ENCODE data around the gene SMOC2.
"Not testable (repeated sequence)": the region's sequence is repeated elsewhere in the genome, so short reads cannot be mapped to it uniquely, and the experiment has no call there.

The SMOC2 gene

DNA sequence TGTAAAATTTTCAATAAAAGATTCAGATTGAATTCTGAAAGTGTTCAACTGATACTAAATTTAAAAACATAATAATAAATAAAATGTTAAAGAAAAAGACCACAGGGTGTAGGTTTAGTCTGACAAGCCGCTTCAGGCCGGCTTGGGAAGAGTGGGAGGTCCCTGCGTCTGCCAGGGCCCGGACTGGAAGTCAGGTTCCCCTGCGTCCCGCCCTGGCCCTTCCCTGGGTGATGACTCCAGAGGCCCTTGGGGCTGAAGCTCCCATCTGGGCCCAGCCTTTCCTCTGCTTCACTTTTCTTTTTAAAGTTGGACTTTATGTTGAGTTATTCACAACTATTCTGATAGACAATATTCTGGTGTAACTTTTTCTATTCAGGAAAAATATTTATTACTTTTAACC, 93.3 kb downstream of the SMOC2 start:
- no peak for DNase-seq (ENCODE audit: low read depth)
- TF ChIP-seq CTCF (IDR thresholded peaks at IDR 0.05; ENCODE audit: insufficient read depth, low read depth, low read length, missing control alignments), result no peak
- H3K4me3 ChIP-seq (ENCODE audit: low read depth, low read length), result no peak overlapping the region

- no peak overlapping the region for H3K4me3 ChIP-seq (ENCODE audit: low read depth, low read length)
Observed at GRCh38 chr6:168535711-168536110, 94.7 kb downstream of the SMOC2 start.

GRCh38 chr6:168536196-168536595, 95.2 kb downstream of the SMOC2 start:
- no peak for TF ChIP-seq CTCF (IDR thresholded peaks at IDR 0.05; ENCODE audit: insufficient read depth, low read depth, low read length, missing control alignments)
- DNase-seq (ENCODE audit: low read depth), result no peak
- no peak overlapping the region for H3K4me3 ChIP-seq (ENCODE audit: low read depth, low read length)

More at GRCh38 chr6:168535711-168536110, 94.7 kb downstream of the SMOC2 start:
- TF ChIP-seq CTCF (IDR thresholded peaks at IDR 0.05; ENCODE audit: insufficient read depth, low read depth, low read length, missing control alignments), result no peak
- DNase-seq (ENCODE audit: low read depth), result no peak

DNA sequence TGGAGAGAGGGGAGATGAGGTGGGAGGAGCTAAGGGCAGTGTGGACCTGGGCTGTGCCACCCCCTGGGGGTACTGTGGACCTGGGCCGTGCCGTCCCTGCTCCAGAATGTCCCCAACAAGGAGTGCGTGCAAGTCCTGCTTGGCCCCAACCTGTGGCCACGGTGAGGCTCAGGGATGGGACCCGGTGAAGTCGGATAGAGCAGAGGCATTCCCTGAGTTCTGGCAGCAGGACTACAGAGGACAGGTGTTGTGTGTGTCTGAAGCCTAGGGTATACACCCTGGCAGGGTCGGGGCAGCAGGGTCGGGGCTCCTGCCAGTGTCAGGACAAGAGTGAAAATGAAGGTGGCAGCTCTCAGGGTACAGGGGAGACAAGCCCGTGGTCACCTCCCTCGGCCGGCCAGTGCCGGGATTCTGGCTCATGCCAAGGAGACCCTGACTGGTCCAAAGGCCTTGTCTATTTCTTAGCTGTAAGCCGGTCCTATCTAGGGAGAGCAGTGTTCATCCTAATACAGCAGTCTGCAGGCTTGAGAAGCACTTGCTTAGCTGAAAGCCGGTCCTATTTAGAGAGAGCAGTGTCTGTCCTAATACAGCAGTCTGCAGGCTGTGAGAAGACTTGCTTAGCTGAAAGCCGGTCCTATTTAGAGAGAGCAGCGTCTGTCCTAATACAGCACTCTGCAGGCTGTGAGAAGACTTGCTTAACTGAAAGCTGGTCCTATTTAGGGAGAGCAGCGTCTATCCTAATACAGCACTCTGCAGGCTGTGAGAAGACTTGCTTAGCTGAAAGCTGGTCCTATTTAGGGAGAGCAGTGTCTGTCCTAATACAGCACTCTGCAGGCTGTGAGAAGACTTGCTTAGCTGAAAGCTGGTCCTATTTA, 95.9 kb downstream of the SMOC2 start:
- no peak for TF ChIP-seq CTCF (IDR thresholded peaks at IDR 0.05; ENCODE audit: insufficient read depth, low read depth, low read length, missing control alignments)
- no peak overlapping the region for H3K4me3 ChIP-seq (ENCODE audit: low read depth, low read length)
- DNase-seq (ENCODE audit: low read depth), result no peak

GRCh38 chr6:168537540-168537884, 96.5 kb downstream of the SMOC2 start:
- no peak for TF ChIP-seq CTCF (IDR thresholded peaks at IDR 0.05; ENCODE audit: insufficient read depth, low read depth, low read length, missing control alignments)
- no peak for DNase-seq (ENCODE audit: low read depth)
- no peak overlapping the region for H3K4me3 ChIP-seq (ENCODE audit: low read depth, low read length)

DNA sequence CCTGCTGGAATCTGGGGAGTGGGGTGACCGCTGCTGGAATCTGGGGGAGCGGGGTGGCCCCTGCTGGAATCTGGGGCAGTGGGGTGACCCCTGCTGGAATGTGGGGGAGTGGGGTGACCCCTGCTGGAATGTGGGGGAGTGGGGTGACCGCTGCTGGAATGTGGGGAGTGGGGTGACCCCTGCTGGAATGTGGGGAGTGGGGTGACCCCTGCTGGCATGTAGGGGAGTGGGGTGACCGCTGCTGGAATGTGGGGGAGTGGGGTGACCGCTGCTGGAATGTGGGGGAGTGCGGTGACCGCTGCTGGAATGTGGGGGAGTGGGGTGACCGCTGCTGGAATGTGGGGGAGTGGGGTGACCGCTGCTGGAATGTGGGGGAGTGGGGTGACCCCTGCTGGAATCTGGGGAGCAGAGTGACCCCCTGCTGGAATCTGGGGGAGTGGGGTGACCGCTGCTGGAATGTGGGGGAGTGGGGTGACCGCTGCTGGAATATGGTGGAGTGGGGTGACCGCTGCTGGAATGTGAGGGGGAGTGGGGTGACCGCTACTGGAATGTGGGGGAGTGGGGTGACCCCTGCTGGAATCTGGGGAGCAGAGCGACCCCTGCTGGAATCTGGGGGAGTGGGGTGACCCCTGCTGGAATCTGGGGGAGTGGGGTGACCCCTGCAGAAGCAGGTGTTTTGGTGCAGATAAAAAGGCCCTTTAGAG, 97.4 kb downstream of the SMOC2 start:
- not testable (repeated sequence) for H3K4me3 ChIP-seq (ENCODE audit: low read depth, low read length); DNase-seq (ENCODE audit: low read depth)

- TF ChIP-seq CTCF (IDR thresholded peaks at IDR 0.05; ENCODE audit: insufficient read depth, low read depth, low read length, missing control alignments), result no peak
- no peak overlapping the region for H3K4me3 ChIP-seq (ENCODE audit: low read depth, low read length)
- DNase-seq (ENCODE audit: low read depth), result no peak
Observed at GRCh38 chr6:168538892-168539811, 98.2 kb downstream of the SMOC2 start.

Measured in GM12865 (cell line).